IMR-90 (cell line): ENCODE data around the gene ILRUN. TPM values are rescaled to one million over a fixed set of nuclear protein-coding genes. Genes with fewer than 3 reads are reported as not detected.

ENCODE experiments used
- ATAC-seq: fragments of 200-7000 bp; cut with Tn5 transposase; 2 replicates; pipeline ENCODE4 v1.9.1; 2020; ENCODE audit warnings: low read depth, mild to moderate bottlenecking, moderate library complexity
- BruUV-seq: library from RNA; stranded (reverse); fragments of 400-500 nt; replicated peaks from 2 replicates; lab custom pipeline; 2021; lab: Mats Ljungman, UMichigan
- CTCF ChIA-PET: fragments of 300-600 bp; formaldehyde crosslinking; extraction: SDS; loops from one replicate; lab custom pipeline; 2021; ENCODE audit warnings: antibody characterized with exemption; lab: Yijun Ruan, JAX
- POLR2A ChIA-PET: fragments of 300-600 bp; sonication (Branson Sonifier 250); formaldehyde crosslinking; loops from one replicate; lab custom pipeline; 2022; ENCODE audit warnings: antibody characterized with exemption; ENCODE audit not compliant: unreplicated experiment; lab: Charles Lee
- DNase-seq: peaks from one replicate; pipeline ENCODE4 v3.0.0; 2013
- H2AFZ ChIP-seq: replicated peaks from 2 replicates; pipeline ENCODE3; 2013; ENCODE audit warnings: low read length, mild to moderate bottlenecking; ENCODE audit not compliant: poor library complexity
- H2AK5ac ChIP-seq: 2 replicates; pipeline ENCODE4 v1.6.1; 2013; ENCODE audit warnings: low read depth, low read length, inconsistent platforms
- H2AK9ac ChIP-seq: replicated peaks from 2 replicates; pipeline ENCODE3; 2013; ENCODE audit warnings: mild to moderate bottlenecking, low read depth, low read length, moderate library complexity; ENCODE audit not compliant: poor library complexity
- H2BK120ac ChIP-seq: 2 replicates; pipeline ENCODE4 v1.6.1; 2013; ENCODE audit warnings: low read depth, low read length, inconsistent platforms
- H2BK15ac ChIP-seq: 3 replicates; pipeline ENCODE4 v1.6.1; 2013; ENCODE audit warnings: low read depth, low read length, inconsistent platforms
- H2BK20ac ChIP-seq: 2 replicates; pipeline ENCODE4 v1.6.1; 2013; ENCODE audit warnings: low read depth, mild to moderate bottlenecking, inconsistent platforms, low read length, moderate library complexity
- H2BK5ac ChIP-seq: 2 replicates; pipeline ENCODE4 v1.6.1; 2013; ENCODE audit warnings: mild to moderate bottlenecking, low read depth, low read length, inconsistent platforms; ENCODE audit not compliant: poor library complexity, severe bottlenecking
- H3K14ac ChIP-seq: replicated peaks from 2 replicates; pipeline ENCODE4 v1.6.1; 2013; ENCODE audit warnings: low read depth, low read length, inconsistent platforms
- H3K18ac ChIP-seq: 2 replicates; pipeline ENCODE4 v1.6.1; 2013; ENCODE audit warnings: low read depth, low read length, control low read depth
- H3K23ac ChIP-seq: 2 replicates; pipeline ENCODE4 v1.6.1; 2013; ENCODE audit warnings: low read depth, low read length, inconsistent platforms
- H3K27ac ChIP-seq: 2 replicates; pipeline ENCODE4 v1.5.1; 2013; ENCODE audit warnings: mild to moderate bottlenecking, control low read depth, low read length; ENCODE audit not compliant: insufficient read depth
- H3K27me3 ChIP-seq: 2 replicates; pipeline ENCODE4 v1.6.1; 2013; ENCODE audit warnings: low read length; ENCODE audit not compliant: control insufficient read depth, insufficient read depth
- H3K36me3 ChIP-seq: 2 replicates; pipeline ENCODE4 v1.6.1; 2013; ENCODE audit warnings: low read length, mixed read lengths; ENCODE audit not compliant: control insufficient read depth, insufficient read depth
- H3K4ac ChIP-seq: 2 replicates; pipeline ENCODE4 v1.6.1; 2013; ENCODE audit warnings: low read depth, low read length, inconsistent platforms
- H3K4me1 ChIP-seq: 2 replicates; pipeline ENCODE4 v1.6.1; 2013; ENCODE audit warnings: low read length, mixed read lengths; ENCODE audit not compliant: control insufficient read depth, insufficient read depth
- H3K4me2 ChIP-seq: 2 replicates; pipeline ENCODE4 v1.6.1; 2013; ENCODE audit warnings: low read depth, mild to moderate bottlenecking, control low read depth, low read length, moderate library complexity
- H3K4me3 ChIP-seq: 2 replicates; pipeline ENCODE4 v1.5.1; 2013; ENCODE audit warnings: low read depth, mild to moderate bottlenecking, control low read depth, low read length, moderate library complexity; ENCODE audit not compliant: insufficient read depth
- H3K56ac ChIP-seq: 2 replicates; pipeline ENCODE4 v1.6.1; 2013; ENCODE audit warnings: low read length, inconsistent platforms; ENCODE audit not compliant: insufficient read depth; ENCODE audit errors: extremely low read depth
- H3K79me1 ChIP-seq, 2 experiments: 2 replicates each; pipeline ENCODE4 v1.6.1; 2013; ENCODE audit warnings: low read length in 2 of 2, inconsistent platforms in 1 of 2, low read depth in 1 of 2
- H3K9ac ChIP-seq: 2 replicates; pipeline ENCODE4 v1.6.1; 2013; ENCODE audit warnings: low read depth, low read length, control low read depth
- H3K9me1 ChIP-seq: 2 replicates; pipeline ENCODE4 v1.6.1; 2013; ENCODE audit warnings: low read length, inconsistent platforms; ENCODE audit not compliant: insufficient read depth
- H3K9me3 ChIP-seq: 2 replicates; pipeline ENCODE4 v1.6.1; 2013; ENCODE audit warnings: low read length; ENCODE audit not compliant: control insufficient read depth, insufficient read depth
- H4K20me1 ChIP-seq: 2 replicates; pipeline ENCODE4 v1.6.1; 2013; ENCODE audit warnings: low read length, inconsistent platforms; ENCODE audit not compliant: insufficient read depth
- H4K5ac ChIP-seq: 2 replicates; pipeline ENCODE4 v1.6.1; 2013; ENCODE audit warnings: mild to moderate bottlenecking, low read depth, low read length, control low read depth
- H4K8ac ChIP-seq, 2 experiments: 2 replicates each; pipeline ENCODE4 v1.6.1; 2013; ENCODE audit warnings: low read depth in 2 of 2, low read length in 2 of 2, control low read depth in 1 of 2, inconsistent platforms in 1 of 2
- H4K91ac ChIP-seq: 2 replicates; pipeline ENCODE4 v1.6.1; 2013; ENCODE audit warnings: low read depth, low read length, inconsistent platforms; ENCODE audit not compliant: insufficient read depth
- BHLHE40 ChIP-seq: fragments of 150-350 bp; IDR thresholded peaks from 2 replicates; pipeline ENCODE4 v1.6.1; 2016; ENCODE audit warnings: mild to moderate bottlenecking, low read depth, low read length
- CEBPB ChIP-seq: IDR thresholded peaks from 2 replicates; pipeline ENCODE4 v1.6.1; 2012; ENCODE audit warnings: low read depth, low read length, improper control_type of control experiment
- CTCF ChIP-seq: conservative IDR thresholded peaks from 2 replicates; pipeline ENCODE4 v1.5.1; 2012; ENCODE audit warnings: mild to moderate bottlenecking, low read depth, low read length, improper control_type of control experiment
- MAZ ChIP-seq: IDR thresholded peaks from 2 replicates; pipeline ENCODE4 v1.6.1; 2012; ENCODE audit warnings: low read depth, mild to moderate bottlenecking, low read length, improper control_type of control experiment, moderate library complexity, borderline replicate concordance
- NFE2L2 ChIP-seq: fragments of 150-350 bp; IDR thresholded peaks from 2 replicates; pipeline ENCODE4 v1.6.1; 2016; ENCODE audit warnings: low read depth, mild to moderate bottlenecking, low read length
- POLR2A ChIP-seq: IDR thresholded peaks from 2 replicates; pipeline ENCODE4 v1.6.1; 2012; ENCODE audit warnings: mild to moderate bottlenecking, low read depth, low read length
- RAD21 ChIP-seq: IDR thresholded peaks from 2 replicates; pipeline ENCODE4 v1.6.1; 2012; ENCODE audit warnings: low read length, improper control_type of control experiment
- SMC3 ChIP-seq: fragments of 150-350 bp; IDR thresholded peaks from 2 replicates; pipeline ENCODE4 v1.6.1; 2016; ENCODE audit warnings: low read depth, mild to moderate bottlenecking, antibody characterized with exemption, low read length, moderate library complexity
- USF2 ChIP-seq: fragments of 150-350 bp; IDR thresholded peaks from 2 replicates; pipeline ENCODE4 v1.6.1; 2017; ENCODE audit warnings: mild to moderate bottlenecking, antibody characterized with exemption, low read length, low read depth
- WGBS, 2 experiments: methylation state at CpG; one replicate each; pipeline versions ENCODE4 v1.1.5 to v1.1.7; 2013; ENCODE audit warnings: missing lambda C conversion rate in 2 of 2; ENCODE audit not compliant: insufficient read length in 1 of 2; ENCODE audit errors: extremely low coverage in 2 of 2; 5-methylcytosine and 5-hydroxymethylcytosine counted together
- dilution Hi-C: fragments of 300-500 bp; cut with HindIII; formaldehyde crosslinking; loops from one replicate; pipeline ENCODE4 v1.14.3; 2018; ENCODE audit warnings: low sequenced_read_pairs; ENCODE audit not compliant: unreplicated experiment
- in situ Hi-C: fragments of 300-500 bp; cut with MboI; formaldehyde crosslinking; loops from 3 replicates; pipeline ENCODE4 v1.14.3; 2019; ENCODE audit warnings: low sequenced_read_pairs, inconsistent platforms, mixed read lengths
- intact Hi-C: fragments of 100-400 bp; cut with micrococcal nuclease; formaldehyde crosslinking; loops from 2 replicates; pipeline ENCODE4 v1.10.0; 2022
- polyA plus RNA-seq, 3 experiments: library from polyadenylated mRNA; depleted of rRNA; stranded (reverse); fragments of >200 nt; gene quantifications; 2 replicates each; pipeline ENCODE4 v1.2.3, GENCODE V29; 2012; ENCODE audit warnings: low replicate concordance in 1 of 3
- total RNA-seq: library from RNA; depleted of rRNA; stranded (reverse); fragments of >200 nt; gene quantifications from 2 replicates; pipeline ENCODE4 v1.2.3, GENCODE V29; 2012

Gene ILRUN
- total and polyA plus RNA-seq, 2 of the 4 experiments (the other 2 are of a cell fraction), result 25.4 to 29.9 TPM

DNA sequence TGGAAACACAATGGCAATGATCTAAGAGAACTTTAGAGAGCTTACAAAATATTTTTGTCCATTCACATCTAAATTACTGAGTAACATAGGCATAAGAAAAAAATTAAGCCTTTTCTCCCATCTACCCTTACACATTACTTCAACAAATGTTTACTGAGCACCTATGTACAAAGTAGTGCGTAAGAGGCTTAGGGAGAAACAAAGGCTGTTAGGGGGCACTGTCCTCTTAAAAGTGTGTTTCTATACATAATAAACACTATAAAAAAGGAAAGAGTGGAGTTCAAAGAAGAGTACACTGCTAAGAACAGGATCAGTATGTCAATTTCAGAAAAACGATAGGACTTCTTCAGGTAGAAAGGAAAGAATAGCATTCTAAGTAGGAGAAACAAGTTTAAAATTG is 12.2 kb downstream of the ILRUN start:
- H3K36me3 ChIP-seq, result no peaks in the 10 kb centered on the region
- H3K9me3 ChIP-seq, result no peaks in the 10 kb centered on the region
- H3K4me3 ChIP-seq, result no peak overlapping the region
- no peak overlapping the region for H2AFZ ChIP-seq
- H2BK5ac ChIP-seq, result no peak overlapping the region
- H4K8ac ChIP-seq, result no peak overlapping the region
- no CpG with 5 or more reads among the region's 2 CpGs for WGBS, 2 experiments
- no peak overlapping the region for H3K23ac ChIP-seq
- no peak for TF ChIP-seq USF2
- no peak for TF ChIP-seq CTCF
- no peak for TF ChIP-seq SMC3
- no peak for TF ChIP-seq NFE2L2
- no peak for TF ChIP-seq BHLHE40
- TF ChIP-seq CEBPB, result no peak
- no peak for TF ChIP-seq POLR2A
- no peak for TF ChIP-seq MAZ
- TF ChIP-seq RAD21, result no peak
- no peak overlapping the region for H2BK20ac ChIP-seq
- dilution Hi-C loops (no loop called here), intact Hi-C loops (no loop called here), in situ Hi-C loops (no loop called here)
- H3K79me1 ChIP-seq, result peaks cover 23 to 71% of the 10 kb centered on the region in 2 experiments
- ChIA-PET CTCF (interaction anchor here (0.6 to 1.4 kb wide), 2 partner anchors 11 to 33 kb away, joined by 3 to 5 read pairs; no protein-coding TSS in a partner anchor), POLR2A (no interaction called here)
- no TSS peak for BruUV-seq
- H2AK5ac ChIP-seq, result no peak overlapping the region
- H2BK15ac ChIP-seq, result no peak overlapping the region
- H3K27ac ChIP-seq, result no peak overlapping the region
- no peak overlapping the region for H3K14ac ChIP-seq
- H3K9me1 ChIP-seq, result no peaks in the 10 kb centered on the region
- H3K4me2 ChIP-seq, result no peak overlapping the region
- H2BK120ac ChIP-seq, result no peak overlapping the region
- no peak overlapping the region for H3K18ac ChIP-seq
- ATAC-seq (no peak), DNase-seq (no peak)
- peaks cover 44% of the 10 kb centered on the region for H4K20me1 ChIP-seq
- no peak overlapping the region for H4K5ac ChIP-seq
- no peaks in the 10 kb centered on the region for H3K27me3 ChIP-seq
- H3K9ac ChIP-seq, result no peak overlapping the region
- H2AK9ac ChIP-seq, result no peak overlapping the region
- no peak overlapping the region for H3K56ac ChIP-seq
- H3K4ac ChIP-seq, result no peak overlapping the region
- peaks cover 5% of the 10 kb centered on the region for H3K4me1 ChIP-seq
- H4K91ac ChIP-seq, result no peak overlapping the region
